Heart left ventricle (tissue), 13 donors: ENCODE data around the gene KRT33A.

ENCODE experiments used
- CTCF ChIP-seq, 12 donors: fragments of 200-600 bp; sonication (generic) in 4 of 12; IDR thresholded peaks; one replicate each; pipeline versions ENCODE4 v1.5.0 to v1.8.0; 2018 to 2022; ENCODE audit warnings: antibody characterized with exemption in 12 of 12, mild to moderate bottlenecking in 5 of 12
- POLR2A ChIP-seq, 2 donors: fragments of 450-650 bp; IDR thresholded peaks; one replicate each; pipeline ENCODE4 v1.6.1; 2017; ENCODE audit warnings: antibody characterized with exemption in 2 of 2, mild to moderate bottlenecking in 2 of 2, moderate library complexity in 2 of 2
- donor health status: ischemic (EF 13 %, LVEDD 7.1; RV severe dilation, severe dysfunction).
- donor health status: DM: no; HTN: yes; CAD: no.
- donor health status: DM: no; HTN: no; CAD: no.
- donor health status: ischemic (EF 25% LVEDD 6.9; RV normal size, moderate dysfunction).
- donor health status: ischemic (EF 25% LVEDD 5.7; RV mildly dilated, moderate dysfunction).
- donor health status: ischemic (EF 35%, LVEDD 5.7; RV mildly dilated, moderate dysfunction).
- donor health status: nonischemic (EF 11% LVEDD 7.7; RV severe dilation, severe dysfunction).
- donor health status: DM: yes; HTN: yes; CAD: no.
- donor health status: PGD.
- donor health status: ischemic (EF 29% LVEDD 5.4; RV normal size, mild dysfunction).
- donor health status: nonischemic (EF 23%, LVEDD 6.1; RV moderate dilation, normal function).

DNA sequence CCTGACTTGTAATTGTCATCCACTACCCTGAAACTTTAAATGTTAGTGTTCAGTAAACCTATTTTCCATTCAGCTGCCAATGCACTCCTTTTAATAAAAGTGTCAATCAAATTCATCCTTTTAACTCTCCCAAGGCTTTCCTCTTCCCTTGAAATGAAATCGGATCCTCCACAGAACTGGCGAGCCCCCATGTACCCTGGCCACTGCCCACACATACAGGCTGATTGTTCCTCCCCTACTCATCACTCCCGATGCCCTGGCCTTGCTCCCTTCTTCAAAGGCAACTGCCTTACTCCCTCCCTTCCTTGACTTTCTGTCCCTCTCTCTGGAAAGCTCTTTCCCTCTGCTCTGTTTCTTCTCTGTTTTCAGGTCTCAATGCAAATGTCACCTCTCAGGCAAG, 7.6 kb downstream of the KRT33A start:
- no peak for TF ChIP-seq CTCF (IDR thresholded peaks at IDR 0.05)
- TF ChIP-seq POLR2A (IDR thresholded peaks at IDR 0.05): no peak
